B cell (primary cell): ENCODE measurements around the gene TNFRSF25. TPM values are rescaled to one million over a fixed set of nuclear protein-coding genes. Genes with fewer than 3 reads are reported as not detected.

Source experiments
- ATAC-seq: fragments of 200-7000 bp; cut with Tn5 transposase; one replicate; pipeline ENCODE4 v1.10.0; 2021; ENCODE audit warnings: low read depth, mild to moderate bottlenecking, moderate number of reproducible peaks, moderate library complexity
- CTCF ChIA-PET: fragments of 350-600 bp; sonication (Branson Sonifier 250); formaldehyde crosslinking; loops from one replicate; lab custom pipeline; 2021; ENCODE audit warnings: antibody characterized with exemption, inconsistent platforms; lab: Charles Lee
- POLR2A ChIA-PET: fragments of 350-600 bp; sonication (Branson Sonifier 250); formaldehyde crosslinking; loops from one replicate; lab custom pipeline; 2021; ENCODE audit warnings: antibody characterized with exemption; lab: Charles Lee
- DNase-seq: peaks from one replicate; pipeline ENCODE4 v3.0.0; 2013
- H2AFZ ChIP-seq: 2 replicates; pipeline ENCODE4 v1.6.1; 2012; ENCODE audit warnings: mild to moderate bottlenecking, low read depth, low read length; ENCODE audit not compliant: insufficient read depth, poor library complexity, severe bottlenecking
- H3K27ac ChIP-seq, 2 donors: 1 replicate in 1 of 2; 2 replicates in 1 of 2; pipeline ENCODE4 v1.5.1; 2012 to 2013; ENCODE audit warnings: low read length in 2 of 2, mild to moderate bottlenecking in 2 of 2, moderate library complexity in 1 of 2
- H3K27me3 ChIP-seq, 4 experiments: fragments of 200-600 bp in 1 of 4; sonication (generic) in 1 of 4; replicated peaks in 1 of 4; 1 replicate in 2 of 4; 2 replicates in 2 of 4; pipeline versions ENCODE4 v1.6.1 to v1.7.0; 2013 to 2016; ENCODE audit warnings: low read length in 3 of 4, mild to moderate bottlenecking in 2 of 4, mixed read lengths in 1 of 4, moderate library complexity in 1 of 4; ENCODE audit not compliant: insufficient read depth in 4 of 4, control insufficient read depth in 3 of 4; ENCODE audit errors: control extremely low read depth in 1 of 4
- H3K36me3 ChIP-seq, 2 experiments: replicated peaks in 1 of 2; 1 replicate in 1 of 2; 2 replicates in 1 of 2; pipeline versions ENCODE4 v1.6.1 to v1.7.1; 2013; ENCODE audit warnings: low read length in 1 of 2; ENCODE audit not compliant: insufficient read depth in 2 of 2, control insufficient read depth in 1 of 2; ENCODE audit errors: control extremely low read depth in 1 of 2, extremely low read depth in 1 of 2
- H3K4me1 ChIP-seq, 2 donors: fragments of 200-600 bp in 1 of 2; sonication (generic) in 1 of 2; 1 replicate in 1 of 2; 2 replicates in 1 of 2; pipeline versions ENCODE4 v1.5.1 to v1.6.1; 2013 to 2017; ENCODE audit warnings: low read length in 2 of 2; ENCODE audit not compliant: control insufficient read depth in 2 of 2, insufficient read depth in 2 of 2
- H3K4me2 ChIP-seq: replicated peaks from 2 replicates; pipeline ENCODE3; 2012; ENCODE audit warnings: mild to moderate bottlenecking, low read depth, low read length; ENCODE audit not compliant: poor library complexity, severe bottlenecking
- H3K4me3 ChIP-seq, 5 experiments: fragments of 200-600 bp in 1 of 5; sonication (generic) in 1 of 5; 1 replicate in 3 of 5; 2 replicates in 2 of 5; pipeline versions ENCODE4 v1.5.1 to v1.7.0; 2011 to 2016; ENCODE audit warnings: low read length in 4 of 5, mild to moderate bottlenecking in 4 of 5, low read depth in 2 of 5, control low read depth in 1 of 5, moderate library complexity in 1 of 5; ENCODE audit not compliant: insufficient read depth in 1 of 5; ENCODE audit errors: control extremely low read depth in 1 of 5, extremely low read depth in 1 of 5
- H3K79me2 ChIP-seq: fragments of 200-600 bp; sonication (generic); one replicate; pipeline ENCODE4 v1.6.0; 2016; ENCODE audit warnings: low read length; ENCODE audit not compliant: control insufficient read depth, insufficient read depth
- H3K9ac ChIP-seq: fragments of 200-600 bp; sonication (generic); 2 replicates; pipeline ENCODE4 v1.6.1; 2017; ENCODE audit warnings: mild to moderate bottlenecking, low read length, moderate library complexity
- H3K9me3 ChIP-seq, 3 donors: one replicate each; pipeline versions ENCODE4 v1.6.1 to v1.7.1; 2013; ENCODE audit warnings: low read length in 2 of 3; ENCODE audit not compliant: control insufficient read depth in 2 of 3, insufficient read depth in 1 of 3; ENCODE audit errors: control extremely low read depth in 1 of 3
- H4K20me1 ChIP-seq: 2 replicates; pipeline ENCODE4 v1.6.0; 2012; ENCODE audit warnings: mild to moderate bottlenecking, low read length; ENCODE audit not compliant: insufficient read depth, control insufficient read depth, poor library complexity, severe bottlenecking
- H3K27ac Mint-ChIP-seq: one replicate; pipeline ENCODE4 v1.8.0; 2021; ENCODE audit warnings: mixed read lengths
- H3K27me3 Mint-ChIP-seq: one replicate; pipeline ENCODE4 v1.8.0; 2021; ENCODE audit warnings: mixed read lengths
- H3K4me1 Mint-ChIP-seq: one replicate; pipeline ENCODE4 v1.8.0; 2021; ENCODE audit warnings: mixed read lengths
- H3K4me3 Mint-ChIP-seq: one replicate; pipeline ENCODE4 v1.8.0; 2021; ENCODE audit warnings: mixed read lengths
- H3K9me3 Mint-ChIP-seq: one replicate; pipeline ENCODE4 v1.8.0; 2022; ENCODE audit warnings: mixed read lengths; ENCODE audit not compliant: insufficient read depth
- CTCF ChIP-seq: fragments of 200-600 bp; IDR thresholded peaks from one replicate; pipeline ENCODE4 v1.8.0; 2022; ENCODE audit warnings: antibody characterized with exemption, mild to moderate bottlenecking
- EZH2 ChIP-seq: IDR thresholded peaks from 2 replicates; pipeline ENCODE4 v1.6.1; 2012; ENCODE audit warnings: borderline replicate concordance, low read depth, mild to moderate bottlenecking, moderate library complexity, low read length; ENCODE audit not compliant: insufficient read depth, poor library complexity, severe bottlenecking
- WGBS: methylation state at CpG from one replicate; pipeline ENCODE4 v1.1.5; 2013; ENCODE audit warnings: missing lambda C conversion rate; ENCODE audit not compliant: insufficient coverage; 5-methylcytosine and 5-hydroxymethylcytosine counted together
- intact Hi-C: fragments of 100-400 bp; cut with micrococcal nuclease; formaldehyde crosslinking; loops from one replicate; pipeline ENCODE4 v1.10.0; 2022
- polyA plus RNA-seq: library from polyadenylated mRNA; depleted of rRNA; stranded (reverse); fragments of >200 nt; gene quantifications from 2 replicates; pipeline ENCODE4 v1.2.3, GENCODE V29; 2012
- total RNA-seq, 2 donors: library from RNA; stranded (reverse); fragments of 120-200 nt in 1 of 2; gene quantifications; 1 replicate in 1 of 2; 2 replicates in 1 of 2; pipeline versions ENCODE4 v1.2.3 to v1.2.4, GENCODE V29; 2013 to 2022

Gene TNFRSF25
- total and polyA plus RNA-seq, 2 donors (not counting 1 experiment from before 2014, with no cell fraction given), result 2.6 to 7.1 TPM

GRCh38 chr1:6503884-6504602 lies 38.1 kb upstream of the TNFRSF25 start:
- Mint-ChIP-seq H3K27me3 (peaks cover 29% of the 10 kb centered on the region), H3K4me3 (no peak overlapping the region), H3K27ac (no peak overlapping the region), H3K4me1 (no peaks in the 10 kb centered on the region), H3K9me3 (no peaks in the 10 kb centered on the region)
- WGBS, result 86% methylated on average over 9 of the region's 20 CpGs
- no peak for DNase-seq
- H2AFZ ChIP-seq, result no peak overlapping the region
- no peaks in the 10 kb centered on the region for H3K36me3 ChIP-seq
- H3K9ac ChIP-seq, result no peak overlapping the region
- TF ChIP-seq CTCF, result no peak
- TF ChIP-seq EZH2, result no peak
- no peak for ATAC-seq
- no peaks in the 10 kb centered on the region for H3K9me3 ChIP-seq
- ChIA-PET POLR2A (no interaction called here), CTCF (no interaction called here)
- H4K20me1 ChIP-seq, result no peaks in the 10 kb centered on the region
- H3K27ac ChIP-seq, result no peak overlapping the region
- H3K4me1 ChIP-seq, result peaks cover 0 to 3% of the 10 kb centered on the region in 2 donors
- intact Hi-C loops, result no loop called here
- H3K79me2 ChIP-seq, result no peaks in the 10 kb centered on the region
- no peak overlapping the region for H3K4me3 ChIP-seq
- no peak overlapping the region for H3K4me2 ChIP-seq
- H3K27me3 ChIP-seq, result peaks cover 0 to 17% (median 1%) of the 10 kb centered on the region in 4 experiments
